K562 (cell line): Measurements from ENCODE around the gene GGA3. TPM values are rescaled to one million over a fixed set of nuclear protein-coding genes. Genes with fewer than 3 reads are reported as not detected.

Experiments used
- DMBX1 ChIP-seq: fragments of 250-450 bp; sonication (Bioruptor Pico); IDR thresholded peaks from 2 replicates; pipeline ENCODE4 v1.8.0; 2022; ENCODE audit warnings: inconsistent platforms, mild to moderate bottlenecking, moderate library complexity, borderline replicate concordance
- ETS1 ChIP-seq: conservative IDR thresholded peaks from 2 replicates; pipeline ENCODE4 v1.6.1; 2011; ENCODE audit warnings: low read depth, mild to moderate bottlenecking, low read length; ENCODE audit not compliant: control insufficient read depth
- FOS ChIP-seq: IDR thresholded peaks from 3 replicates; pipeline ENCODE4 v1.6.1; 2011; ENCODE audit not compliant: insufficient read length; ENCODE audit errors: extremely low read depth
- ILK ChIP-seq: fragments of 450-650 bp; IDR thresholded peaks from 2 replicates; pipeline ENCODE4 v1.6.1; 2016; ENCODE audit warnings: missing genetic modification characterization, low read depth, mild to moderate bottlenecking, missing compliant biosample characterization, moderate library complexity, borderline replicate concordance
- MAX ChIP-seq: sonication (generic); formaldehyde crosslinking; IDR thresholded peaks from 2 replicates; pipeline ENCODE4 v1.9.0; 2022; ENCODE audit warnings: mild to moderate bottlenecking, missing genetic modification reagents
- MNT ChIP-seq, 2 experiments: fragments of 450-650 bp; conservative IDR thresholded peaks; 2 replicates each; pipeline ENCODE4 v1.6.1; 2017; ENCODE audit warnings: mild to moderate bottlenecking in 2 of 2, moderate library complexity in 2 of 2
- POLR2B ChIP-seq: fragments of 450-650 bp; IDR thresholded peaks from 2 replicates; pipeline ENCODE4 v1.6.1; 2018; ENCODE audit warnings: low read depth; ENCODE audit not compliant: partially characterized antibody
- SIN3A ChIP-seq, 2 experiments: fragments of 150-350 bp in 1 of 2; IDR thresholded peaks; 2 replicates each; pipeline ENCODE4 v1.6.1; 2011 to 2016; ENCODE audit warnings: borderline replicate concordance in 2 of 2, low read depth in 2 of 2, low read length in 2 of 2, mild to moderate bottlenecking in 2 of 2, moderate library complexity in 2 of 2; ENCODE audit not compliant: control insufficient read depth in 1 of 2
- SIN3B ChIP-seq: fragments of 450-650 bp; IDR thresholded peaks from 2 replicates; pipeline ENCODE4 v1.6.1; 2017; ENCODE audit warnings: low read depth, mild to moderate bottlenecking, moderate library complexity
- SMARCA4 ChIP-seq: fragments of 450-650 bp; IDR thresholded peaks from 2 replicates; pipeline ENCODE4 v1.6.1; 2016
- SMC3 ChIP-seq: conservative IDR thresholded peaks from 2 replicates; pipeline ENCODE4 v1.6.1; 2011; ENCODE audit warnings: low read depth, low read length, improper control_type of control experiment; ENCODE audit not compliant: insufficient read depth
- STAG1 ChIP-seq: sonication (generic); formaldehyde crosslinking; IDR thresholded peaks from 2 replicates; pipeline ENCODE4 v1.5.0; 2020; ENCODE audit warnings: missing genetic modification reagents, borderline replicate concordance
- TEAD4 ChIP-seq, 2 experiments: sonication (generic) in 1 of 2; formaldehyde crosslinking in 1 of 2; IDR thresholded peaks; 2 replicates each; pipeline versions ENCODE4 v1.6.1 to v1.8.0; 2012 to 2022; ENCODE audit warnings: borderline replicate concordance in 1 of 2, inconsistent platforms in 1 of 2, low read length in 1 of 2, mild to moderate bottlenecking in 1 of 2, missing genetic modification reagents in 1 of 2
- ZBTB1 ChIP-seq: sonication (generic); formaldehyde crosslinking; IDR thresholded peaks from 2 replicates; pipeline ENCODE4 v1.8.1; 2023; ENCODE audit warnings: missing genetic modification reagents, low read depth, mild to moderate bottlenecking, borderline replicate concordance
- ZBTB2 ChIP-seq: fragments of 450-650 bp; IDR thresholded peaks from 2 replicates; pipeline ENCODE4 v1.6.1; 2016; ENCODE audit warnings: antibody characterized with exemption
- ZNF175 ChIP-seq: fragments of 200-800 bp; sonication (Bioruptor generic); IDR thresholded peaks from 2 replicates; pipeline ENCODE4 v1.6.1; 2016; ENCODE audit warnings: low read depth, mild to moderate bottlenecking, missing genetic modification characterization, missing compliant biosample characterization
- ZNF384 ChIP-seq: IDR thresholded peaks from 2 replicates; pipeline ENCODE4 v1.6.1; 2012; ENCODE audit warnings: low read depth, low read length, improper control_type of control experiment
- ZNF77 ChIP-seq: fragments of 250-450 bp; sonication (Bioruptor Pico); IDR thresholded peaks from 2 replicates; pipeline ENCODE4 v1.5.0; 2020
- ZNF780A ChIP-seq: fragments of 250-450 bp; sonication (Bioruptor Pico); IDR thresholded peaks from 2 replicates; pipeline ENCODE4 v1.5.0; 2021; ENCODE audit warnings: mild to moderate bottlenecking
- polyA plus RNA-seq, 8 experiments: library from polyadenylated mRNA; depleted of rRNA in 4 of 8; stranded (reverse) in 5 of 8; unstranded in 3 of 8; fragments of >200 nt; fragmentation: Nextera tagmentation in 2 of 8; fragmentation: Illumina TruSeq in 1 of 8; extraction: Ambion mirVana in 2 of 8; extraction: Trizol in 1 of 8; gene quantifications; 2 replicates each; pipeline versions ENCODE4 v1.2.1 to v1.2.3, GENCODE V29; 2011 to 2014; ENCODE audit warnings: inconsistent platforms in 1 of 8, missing spikeins in 1 of 8
- total RNA-seq, 7 experiments: library from RNA; depleted of rRNA in 6 of 7; stranded (reverse); fragments of >200 nt in 6 of 7; fragmentation: Illumina TruSeq in 2 of 7; extraction: Trizol in 2 of 7; gene quantifications; 2 replicates each; pipeline versions ENCODE4 v1.2.1 to v1.2.3, GENCODE V29; 2011 to 2021; ENCODE audit warnings: low replicate concordance in 1 of 7

The GGA3 gene
- total and polyA plus RNA-seq, 9 of the 15 experiments (the other 6 are each of a cell fraction or from before 2014, with no cell fraction given), result 5.7 to 64.9 (median 25.4) TPM

GRCh38 chr17:75261336-75262111, at the start of gene GGA3, which contains the start of gene MRPS7 (continued):
- TF ChIP-seq ZBTB1 (CRISPR knock-in tag) (no peak), MNT (conservative IDR thresholded peaks at IDR 0.05) (peak; percentile 89 to 91), MAX (peak; percentile 60; the same call in 1 of the 2 replicates), ZNF780A (no peak), SMC3 (0 out of 2 replicates have a peak, but pooled peaks have one; percentile 1), FOS (no peak), ZNF384 (no peak), ZNF77 (no peak), POLR2B (peak; percentile 78), DMBX1 (CRISPR knock-in tag) (peak; percentile 60; the same call in 1 of the 2 replicates), ILK (tag) (no peak), ZNF175 (CRISPR knock-in tag) (no peak), TEAD4 (IDR thresholded peaks at IDR 0.05; ENCODE audit: low read length) (no peak), TEAD4 (CRISPR knock-in tag; IDR thresholded peaks at IDR 0.05; ENCODE audit: borderline replicate concordance) (no peak), ZBTB2 (0 out of 2 replicates have a peak, but pooled peaks have one; percentile 37), STAG1 (CRISPR knock-in tag) (no peak), SIN3B (peak; percentile 97), ETS1 (0 out of 2 replicates have a peak, but pooled peaks have one; percentile 28), SIN3A (IDR thresholded peaks at IDR 0.05; ENCODE audit: borderline replicate concordance in 2 of 2, control insufficient read depth in 1 of 2, low read depth in 2 of 2, low read length in 2 of 2) (peak in 1 of 2 experiments; percentile 51; a peak in 1 of 4 replicates), SMARCA4 (no peak)
